Progenitor cell of endocrine pancreas (in vitro differentiated cells): ENCODE data around the gene BRF1. TPM values are rescaled to one million over a fixed set of nuclear protein-coding genes. Genes with fewer than 3 reads are reported as not detected.

Source experiments
- DNase-seq: peaks from one replicate; pipeline ENCODE4 v3.0.0; 2021; ENCODE audit warnings: low spot score; ENCODE audit not compliant: unreplicated experiment
- H3K27ac Mint-ChIP-seq: 2 replicates; pipeline ENCODE4 v1.8.0; 2021; ENCODE audit warnings: mild to moderate bottlenecking, moderate library complexity, mixed read lengths
- H3K27me3 Mint-ChIP-seq: 2 replicates; pipeline ENCODE4 v1.8.0; 2021; ENCODE audit warnings: mixed read lengths
- H3K36me3 Mint-ChIP-seq: 2 replicates; pipeline ENCODE4 v1.8.0; 2022; ENCODE audit warnings: mixed read lengths; ENCODE audit not compliant: insufficient read depth
- H3K4me1 Mint-ChIP-seq: 2 replicates; pipeline ENCODE4 v1.8.0; 2021; ENCODE audit warnings: low read depth, mixed read lengths
- H3K4me3 Mint-ChIP-seq: 2 replicates; pipeline ENCODE4 v1.8.0; 2021; ENCODE audit warnings: low read depth, mild to moderate bottlenecking, moderate library complexity, mixed read lengths
- H3K9me3 Mint-ChIP-seq: 2 replicates; pipeline ENCODE4 v1.8.0; 2021; ENCODE audit warnings: low read depth, mixed read lengths
- total RNA-seq: library from RNA; stranded (reverse); gene quantifications from 2 replicates; pipeline ENCODE4 v1.2.1, GENCODE V29; 2021
- TF ChIP-seq, protein P1 (sequence below): fragments of 200-600 bp; sonication (generic); IDR thresholded peaks from one replicate; pipeline ENCODE4 v1.5.0; 2021; ENCODE audit warnings: antibody characterized with exemption, mild to moderate bottlenecking; ENCODE audit not compliant: unreplicated experiment

The BRF1 gene
- total RNA-seq, 1 donor from 2014 or later = 49.9 TPM

DNA sequence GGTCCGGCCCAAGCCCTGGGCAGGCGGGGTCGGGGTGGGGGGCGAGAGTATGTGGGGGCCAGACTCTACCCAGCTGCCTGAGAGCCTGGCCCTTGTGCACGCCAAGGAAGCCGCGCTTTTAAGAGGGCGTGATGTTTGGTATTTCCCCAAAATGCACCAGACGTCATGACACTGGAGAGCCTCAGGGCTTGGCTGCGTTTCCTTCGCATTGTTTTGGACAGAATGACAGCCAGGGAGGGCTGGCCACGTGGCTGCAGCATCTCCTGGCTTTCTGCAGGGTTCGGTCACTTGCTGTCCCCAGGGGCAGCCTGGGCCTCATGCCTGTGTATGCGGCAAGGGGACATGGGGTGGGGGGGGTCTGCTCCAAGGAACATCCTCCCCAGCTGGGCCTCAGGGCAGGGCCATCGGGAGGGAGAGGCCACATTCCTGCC is 103.6 kb downstream of the BRF1 start:
- TF ChIP-seq, protein P1, sequence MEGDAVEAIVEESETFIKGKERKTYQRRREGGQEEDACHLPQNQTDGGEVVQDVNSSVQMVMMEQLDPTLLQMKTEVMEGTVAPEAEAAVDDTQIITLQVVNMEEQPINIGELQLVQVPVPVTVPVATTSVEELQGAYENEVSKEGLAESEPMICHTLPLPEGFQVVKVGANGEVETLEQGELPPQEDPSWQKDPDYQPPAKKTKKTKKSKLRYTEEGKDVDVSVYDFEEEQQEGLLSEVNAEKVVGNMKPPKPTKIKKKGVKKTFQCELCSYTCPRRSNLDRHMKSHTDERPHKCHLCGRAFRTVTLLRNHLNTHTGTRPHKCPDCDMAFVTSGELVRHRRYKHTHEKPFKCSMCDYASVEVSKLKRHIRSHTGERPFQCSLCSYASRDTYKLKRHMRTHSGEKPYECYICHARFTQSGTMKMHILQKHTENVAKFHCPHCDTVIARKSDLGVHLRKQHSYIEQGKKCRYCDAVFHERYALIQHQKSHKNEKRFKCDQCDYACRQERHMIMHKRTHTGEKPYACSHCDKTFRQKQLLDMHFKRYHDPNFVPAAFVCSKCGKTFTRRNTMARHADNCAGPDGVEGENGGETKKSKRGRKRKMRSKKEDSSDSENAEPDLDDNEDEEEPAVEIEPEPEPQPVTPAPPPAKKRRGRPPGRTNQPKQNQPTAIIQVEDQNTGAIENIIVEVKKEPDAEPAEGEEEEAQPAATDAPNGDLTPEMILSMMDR = no peak
- peaks cover 32% of the 10 kb centered on the region for H3K27me3 Mint-ChIP-seq
- H3K27ac Mint-ChIP-seq = no peak overlapping the region
- H3K9me3 Mint-ChIP-seq = no peaks in the 10 kb centered on the region
- no peak for DNase-seq
- H3K4me3 Mint-ChIP-seq = no peak overlapping the region
- no peaks in the 10 kb centered on the region for H3K4me1 Mint-ChIP-seq
- H3K36me3 Mint-ChIP-seq = no peaks in the 10 kb centered on the region

DNA sequence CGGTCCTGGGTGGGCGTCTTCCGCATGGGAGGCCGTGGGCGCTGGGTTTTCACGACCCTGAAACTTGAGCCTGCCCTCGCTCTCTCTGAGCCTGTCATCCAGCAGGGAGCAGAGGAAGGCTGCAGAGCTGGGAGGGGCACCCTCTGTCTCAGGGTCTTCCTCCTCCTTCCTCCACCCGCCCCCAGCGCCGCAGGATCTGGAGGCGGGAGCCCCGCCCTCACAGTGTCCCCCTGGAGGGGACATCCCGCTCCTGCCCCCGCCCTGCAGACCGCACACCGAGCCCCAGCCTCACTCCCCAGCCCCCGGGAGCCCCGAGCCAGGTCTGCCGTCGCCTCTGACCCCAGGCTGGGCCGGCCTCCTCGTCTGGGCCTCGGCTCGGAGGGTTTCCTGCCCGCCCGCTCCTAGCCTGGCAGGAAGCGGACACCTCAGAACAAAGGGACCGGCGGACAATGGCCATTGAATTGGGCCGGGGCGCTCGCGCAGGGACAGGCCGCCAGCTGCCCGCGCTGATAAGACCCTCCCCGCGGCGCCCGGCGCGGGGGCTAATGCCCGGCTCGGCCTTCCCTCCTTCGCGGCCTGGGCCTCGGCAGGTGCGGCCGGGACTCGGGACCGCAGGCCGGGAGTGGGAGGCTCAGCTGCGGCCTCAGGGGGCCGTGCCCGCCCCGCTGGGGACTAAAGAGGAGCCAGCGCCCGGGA is 104.4 kb downstream of the BRF1 start:
- Mint-ChIP-seq H3K4me3 (peak overlapping the region; percentile 29), H3K27me3 (peaks cover 32% of the 10 kb centered on the region), H3K9me3 (no peaks in the 10 kb centered on the region), H3K27ac (no peak overlapping the region), H3K36me3 (no peaks in the 10 kb centered on the region), H3K4me1 (no peaks in the 10 kb centered on the region)
- TF ChIP-seq, protein P1 = no peak
- DNase-seq = no peak

DNA sequence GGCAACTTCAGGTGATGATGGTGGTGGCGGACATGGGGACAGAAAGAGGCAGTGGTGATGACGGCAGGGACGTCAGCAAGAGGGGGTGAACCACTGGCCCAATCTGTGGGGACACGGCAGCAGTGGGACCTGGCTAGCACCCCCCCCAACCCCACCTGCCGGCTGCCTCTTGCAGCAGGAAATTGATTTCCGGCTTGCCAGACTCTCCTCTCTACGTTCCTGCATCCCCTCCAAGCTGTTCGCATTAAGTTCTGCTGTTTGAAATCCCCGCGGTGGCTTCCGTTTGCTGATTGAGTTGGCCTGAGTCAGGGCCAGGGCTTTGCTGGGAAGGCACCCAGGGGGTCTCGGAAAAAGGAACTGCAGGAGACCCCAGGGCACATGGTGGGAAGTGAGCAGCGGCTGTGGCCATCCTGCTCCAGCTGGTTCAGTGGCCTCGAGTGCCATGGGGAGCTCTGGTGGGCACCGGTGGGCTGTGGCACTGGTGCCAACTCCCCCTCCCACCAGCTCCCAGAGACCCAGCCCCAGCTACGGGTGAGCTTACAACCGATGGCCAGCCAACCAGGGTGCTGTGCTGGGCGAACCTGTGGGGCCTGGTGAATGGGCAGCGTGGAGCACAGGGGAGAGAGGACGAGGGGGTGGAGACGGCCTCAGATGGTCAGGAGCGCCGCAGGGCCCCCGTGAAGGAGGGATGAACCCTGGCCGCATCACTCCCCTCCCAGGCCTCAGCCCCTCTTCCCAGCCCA is 105.1 kb downstream of the BRF1 start:
- no peaks in the 10 kb centered on the region for H3K36me3 Mint-ChIP-seq
- H3K27ac Mint-ChIP-seq = no peak overlapping the region
- no peak overlapping the region for H3K4me3 Mint-ChIP-seq
- TF ChIP-seq, protein P1 = no peak
- DNase-seq = no peak
- H3K9me3 Mint-ChIP-seq = no peaks in the 10 kb centered on the region
- peaks cover 32% of the 10 kb centered on the region for H3K27me3 Mint-ChIP-seq
- no peaks in the 10 kb centered on the region for H3K4me1 Mint-ChIP-seq

DNA sequence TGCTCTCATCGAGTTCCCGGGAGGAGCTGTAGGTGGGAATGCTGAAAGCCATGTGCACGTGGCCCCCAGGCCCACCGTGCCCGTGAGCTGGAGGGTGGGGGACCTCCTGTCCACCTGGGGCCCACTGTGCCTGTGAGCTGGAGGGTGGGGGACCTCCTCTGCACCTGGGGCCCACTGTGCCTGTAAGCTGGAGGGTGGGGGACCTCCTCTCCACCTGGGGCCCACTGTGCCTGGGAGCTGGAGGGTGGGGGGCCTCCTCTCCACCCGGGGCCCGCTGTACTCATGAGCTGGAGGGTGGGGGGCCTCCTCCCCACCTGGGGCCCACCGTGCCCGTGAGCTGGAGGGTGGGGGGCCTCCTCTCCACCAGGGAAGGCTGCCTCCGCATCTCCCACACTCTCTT is 105.8 kb downstream of the BRF1 start:
- TF ChIP-seq, protein P1 = no peak
- Mint-ChIP-seq H3K4me1 (no peaks in the 10 kb centered on the region), H3K36me3 (no peaks in the 10 kb centered on the region), H3K4me3 (no peak overlapping the region), H3K27me3 (peaks cover 29% of the 10 kb centered on the region), H3K27ac (no peak overlapping the region), H3K9me3 (no peaks in the 10 kb centered on the region)
- DNase-seq = no peak

DNA sequence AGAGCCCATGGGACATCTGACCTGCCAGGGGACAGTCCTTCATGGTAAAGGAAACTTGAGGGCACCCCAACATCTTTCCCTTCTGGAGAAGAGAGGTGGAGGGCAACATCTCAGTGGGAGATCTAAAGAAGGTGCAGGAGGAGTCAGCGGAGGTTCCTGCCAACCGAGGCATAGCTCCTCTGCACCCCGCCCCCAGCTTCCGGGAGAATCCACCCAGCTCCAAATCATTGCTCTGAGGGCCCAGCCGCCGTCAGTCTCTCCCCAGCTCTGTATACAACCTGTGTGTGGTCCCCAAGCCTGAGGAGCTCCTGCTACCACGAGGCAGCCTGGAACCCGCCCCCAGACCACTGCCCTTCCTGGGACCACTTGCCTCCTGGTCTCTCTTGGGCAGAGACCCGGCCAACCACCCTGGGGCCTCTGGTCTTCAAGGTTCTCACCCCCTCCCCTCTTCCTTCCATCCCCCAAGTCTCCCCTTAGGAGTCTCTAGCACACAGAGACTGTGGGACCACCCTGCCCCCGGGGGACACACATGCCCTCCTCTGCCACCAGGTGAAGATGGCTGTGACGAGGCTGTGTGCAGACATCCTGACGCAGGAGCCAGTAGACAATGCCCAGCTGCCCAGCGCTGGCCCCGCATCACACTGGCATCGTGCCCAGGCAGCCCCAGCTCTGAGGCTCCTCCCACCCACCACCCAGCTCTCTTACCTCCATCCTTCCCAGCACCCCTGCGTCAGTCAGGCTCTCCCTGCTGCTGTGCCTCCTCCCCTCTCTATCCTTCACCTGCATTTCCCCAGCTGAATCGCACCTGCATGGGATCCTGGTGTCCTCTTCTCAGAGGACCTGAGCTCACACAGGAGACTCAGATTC is 106.7 kb downstream of the BRF1 start:
- TF ChIP-seq, protein P1 = no peak
- Mint-ChIP-seq H3K36me3 (no peaks in the 10 kb centered on the region), H3K27ac (no peak overlapping the region), H3K4me3 (no peak overlapping the region), H3K27me3 (peaks cover 31% of the 10 kb centered on the region), H3K4me1 (no peaks in the 10 kb centered on the region), H3K9me3 (no peaks in the 10 kb centered on the region)
- no peak for DNase-seq
